Melanocyte of skin (primary cell): ENCODE results near the gene MAGEB4. TPM values are rescaled to one million over a fixed set of nuclear protein-coding genes. Genes with fewer than 3 reads are reported as not detected.

Source experiments
- total RNA-seq, 2 donors: library from RNA; depleted of rRNA; stranded (reverse); fragments of >200 nt; gene quantifications; 2 replicates each; pipeline ENCODE4 v1.2.3, GENCODE V29; 2012

MAGEB4 gene, protein sequence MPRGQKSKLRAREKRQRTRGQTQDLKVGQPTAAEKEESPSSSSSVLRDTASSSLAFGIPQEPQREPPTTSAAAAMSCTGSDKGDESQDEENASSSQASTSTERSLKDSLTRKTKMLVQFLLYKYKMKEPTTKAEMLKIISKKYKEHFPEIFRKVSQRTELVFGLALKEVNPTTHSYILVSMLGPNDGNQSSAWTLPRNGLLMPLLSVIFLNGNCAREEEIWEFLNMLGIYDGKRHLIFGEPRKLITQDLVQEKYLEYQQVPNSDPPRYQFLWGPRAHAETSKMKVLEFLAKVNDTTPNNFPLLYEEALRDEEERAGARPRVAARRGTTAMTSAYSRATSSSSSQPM
- total RNA-seq, result not detected

DNA sequence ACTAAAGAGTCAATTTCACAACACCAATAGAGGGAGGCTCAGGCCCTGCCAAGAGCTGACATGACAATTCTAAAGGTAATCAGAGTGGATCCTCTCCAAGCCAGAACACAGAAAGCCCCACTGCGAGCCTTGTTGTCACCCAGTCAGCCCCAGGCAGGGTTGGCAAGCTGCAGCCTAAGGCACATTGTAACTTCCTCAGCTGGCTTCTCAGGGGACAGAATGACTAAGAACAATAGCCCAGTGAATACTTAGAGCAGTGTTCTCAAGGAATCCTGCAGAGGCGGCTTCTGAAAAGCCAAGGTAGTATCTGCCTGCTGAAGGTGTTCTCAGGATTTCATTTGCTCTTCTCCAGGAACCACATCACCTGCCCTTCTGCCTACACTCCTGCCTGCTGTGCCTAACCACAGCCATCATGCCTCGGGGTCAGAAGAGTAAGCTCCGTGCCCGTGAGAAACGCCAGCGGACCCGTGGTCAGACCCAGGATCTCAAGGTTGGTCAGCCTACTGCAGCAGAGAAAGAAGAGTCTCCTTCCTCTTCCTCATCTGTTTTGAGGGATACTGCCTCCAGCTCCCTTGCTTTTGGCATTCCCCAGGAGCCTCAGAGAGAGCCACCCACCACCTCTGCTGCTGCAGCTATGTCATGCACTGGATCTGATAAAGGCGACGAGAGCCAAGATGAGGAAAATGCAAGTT is at the start of gene MAGEB4:
TSS of gene MAGEB4 (plus strand) at position 277 of the 692 bp plus-strand sequence. CDS start at position 413, 136 bp downstream.

DNA sequence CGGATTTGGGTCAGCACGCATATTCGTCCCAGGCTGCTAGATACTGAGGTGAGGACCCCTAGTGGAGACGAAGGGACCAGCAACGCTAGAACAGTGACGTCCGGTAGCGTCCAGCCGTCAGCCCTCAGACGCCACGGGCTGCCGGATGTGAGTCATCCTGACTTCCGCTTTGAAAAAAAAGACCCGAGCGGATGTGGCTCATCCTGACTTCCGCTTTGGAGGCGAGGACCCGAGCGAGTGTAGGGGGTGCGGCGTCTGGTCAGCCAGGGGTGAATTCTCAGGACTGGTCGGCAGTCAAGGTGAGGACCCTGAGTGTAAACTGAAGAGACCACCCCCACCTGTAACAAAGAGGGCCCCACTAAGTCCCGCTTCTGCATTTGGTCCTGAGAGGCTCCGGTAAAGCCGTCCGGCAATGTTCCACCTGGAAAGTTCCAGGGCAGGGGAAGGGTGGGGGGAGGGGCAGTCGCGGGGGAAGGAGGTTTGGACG is 26.4 kb upstream of the MAGEB4 start, which contains the start of gene MAGEB2:
TSS of gene MAGEB2 (plus strand) at position 207 of the 487 bp plus-strand sequence. CDS start 3,018 bp downstream, outside the sequence.

DNA sequence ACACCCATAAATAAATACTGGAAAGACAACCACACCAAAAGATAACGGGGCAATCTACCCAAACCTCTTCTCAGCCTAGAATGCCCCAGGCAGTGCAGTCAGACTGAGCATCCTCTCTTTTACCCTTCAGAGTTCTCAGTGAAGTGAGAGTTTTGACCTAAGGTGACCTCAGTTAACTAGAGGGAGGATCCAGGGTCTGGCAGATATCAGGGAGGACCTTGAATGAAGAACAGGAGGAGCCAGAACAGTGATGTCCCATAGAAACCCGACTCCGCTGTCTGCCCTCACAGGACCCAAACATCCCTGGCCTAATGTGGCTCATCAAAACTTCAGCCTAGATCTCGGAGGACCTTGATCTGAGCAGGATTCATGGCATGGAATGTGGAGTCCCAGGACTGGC is 11.4 kb upstream of the MAGEB4 start, which contains the start of gene MAGEB3:
TSS of gene MAGEB3 (plus strand) at position 263 of the 400 bp plus-strand sequence. CDS start 5,268 bp downstream, outside the sequence.

DNA sequence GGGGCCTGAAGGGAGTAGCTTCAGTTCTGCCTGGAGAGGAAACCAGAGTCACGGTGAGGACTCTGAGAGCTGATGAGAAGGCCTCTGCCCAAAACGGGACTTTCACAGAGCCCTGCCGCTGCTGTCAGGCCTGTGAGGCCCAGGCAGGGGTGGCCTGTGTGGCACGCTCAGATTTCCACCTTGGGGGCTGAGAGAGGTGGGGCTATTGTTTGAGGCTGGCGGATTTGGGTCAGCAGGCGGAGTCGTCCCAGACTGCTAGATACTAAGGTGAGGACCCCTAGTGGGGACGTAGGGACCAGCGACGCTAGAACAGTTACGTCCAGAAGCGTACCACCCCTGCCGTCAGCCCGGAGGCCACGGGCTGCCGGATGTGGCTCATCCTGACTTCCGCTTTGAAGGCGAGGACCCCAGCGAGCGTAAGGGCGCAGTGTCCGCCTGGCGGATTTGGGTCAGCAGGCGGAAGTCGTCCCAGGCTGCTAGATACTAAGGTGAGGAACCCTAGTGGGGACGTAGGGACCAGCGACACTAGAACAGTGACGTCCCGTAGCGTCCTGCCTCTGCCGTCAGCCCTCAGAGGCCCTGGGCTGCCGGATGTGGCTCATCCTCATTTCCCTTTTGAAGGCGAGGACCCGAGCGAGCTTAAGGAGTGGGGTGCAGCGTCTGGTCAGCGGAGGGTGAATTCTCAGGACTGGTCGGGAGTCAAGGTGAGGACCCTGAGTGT is 5.1 kb downstream of the MAGEB4 start, which contains the start of gene MAGEB1:
TSS of gene MAGEB1 (plus strand) at position 378 of the 721 bp plus-strand sequence. CDS start 3,348 bp downstream, outside the sequence.

Other genes with a start within 250 kb of the MAGEB4 start
- gene MAGEB2, start 26.4 kb upstream of the MAGEB4 start, total RNA-seq, result not detected
- not detected for gene MAGEB3, start 11.3 kb upstream of the MAGEB4 start, total RNA-seq
- not detected for gene MAGEB1, start 5.1 kb downstream of the MAGEB4 start, total RNA-seq
- 1 to 10 TPM; 1.0 to 3.7 TPM for gene NR0B1, start 67.4 kb downstream of the MAGEB4 start, total RNA-seq